Parathyroid adenoma (tissue), 2 donors: ENCODE results near the gene METTL8.

ENCODE experiments used
- H2AFZ ChIP-seq: fragments of 300-600 bp; sonication (generic); one replicate; pipeline ENCODE4 v1.7.0; 2017; ENCODE audit warnings: antibody characterized with exemption, mild to moderate bottlenecking
- H3K27ac ChIP-seq: fragments of 300-600 bp; sonication (generic); one replicate; pipeline ENCODE4 v1.7.0; 2017
- H3K27me3 ChIP-seq: fragments of 300-600 bp; sonication (generic); one replicate; pipeline ENCODE4 v1.7.0; 2017; ENCODE audit warnings: low read length; ENCODE audit not compliant: control insufficient read depth, insufficient read depth
- H3K36me3 ChIP-seq: fragments of 300-600 bp; sonication (generic); one replicate; pipeline ENCODE4 v1.7.0; 2017; ENCODE audit warnings: low read length; ENCODE audit not compliant: control insufficient read depth, insufficient read depth
- H3K4me1 ChIP-seq: fragments of 300-600 bp; sonication (generic); one replicate; pipeline ENCODE4 v1.7.0; 2017; ENCODE audit warnings: control low read depth
- H3K4me2 ChIP-seq: fragments of 300-600 bp; sonication (generic); one replicate; pipeline ENCODE4 v1.7.0; 2017; ENCODE audit warnings: low read length
- H3K4me3 ChIP-seq: fragments of 300-600 bp; sonication (generic); one replicate; pipeline ENCODE4 v1.7.0; 2017; ENCODE audit warnings: low read depth, low read length
- H3K79me2 ChIP-seq: fragments of 300-600 bp; sonication (generic); one replicate; pipeline ENCODE4 v1.7.0; 2017; ENCODE audit warnings: control low read depth
- H3K9ac ChIP-seq: fragments of 300-600 bp; sonication (generic); one replicate; pipeline ENCODE4 v1.7.0; 2017; ENCODE audit warnings: mild to moderate bottlenecking
- H3K9me3 ChIP-seq: fragments of 300-600 bp; sonication (generic); one replicate; pipeline ENCODE4 v1.7.0; 2017; ENCODE audit warnings: low read length; ENCODE audit not compliant: control insufficient read depth
- TF ChIP-seq, protein P1 (sequence below): fragments of 300-600 bp; sonication (generic); IDR thresholded peaks from one replicate; pipeline ENCODE4 v1.7.0; 2017; ENCODE audit warnings: antibody characterized with exemption, mild to moderate bottlenecking
- donor health status: primary hyperparathyroidism.

Gene METTL8

DNA sequence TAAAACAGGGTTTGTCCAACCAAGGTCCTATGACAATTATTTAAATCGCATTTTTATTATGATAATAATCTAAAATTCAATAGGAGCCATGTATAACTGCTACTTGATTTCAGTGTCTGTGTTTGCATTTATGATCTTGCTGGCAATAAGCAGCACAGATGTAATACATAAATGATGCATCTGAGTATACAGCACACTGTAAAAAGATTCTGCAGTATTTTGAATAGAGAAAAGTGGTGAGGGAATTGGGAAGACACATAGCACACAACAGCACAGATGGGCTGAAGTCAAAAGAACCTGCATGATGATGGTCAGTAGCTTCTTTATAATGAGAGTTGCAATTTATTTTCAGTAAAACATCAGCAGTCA, 26.1 kb downstream of the METTL8 start:
- H3K4me2 ChIP-seq: no peak overlapping the region
- no peak overlapping the region for H2AFZ ChIP-seq
- TF ChIP-seq, protein P1, sequence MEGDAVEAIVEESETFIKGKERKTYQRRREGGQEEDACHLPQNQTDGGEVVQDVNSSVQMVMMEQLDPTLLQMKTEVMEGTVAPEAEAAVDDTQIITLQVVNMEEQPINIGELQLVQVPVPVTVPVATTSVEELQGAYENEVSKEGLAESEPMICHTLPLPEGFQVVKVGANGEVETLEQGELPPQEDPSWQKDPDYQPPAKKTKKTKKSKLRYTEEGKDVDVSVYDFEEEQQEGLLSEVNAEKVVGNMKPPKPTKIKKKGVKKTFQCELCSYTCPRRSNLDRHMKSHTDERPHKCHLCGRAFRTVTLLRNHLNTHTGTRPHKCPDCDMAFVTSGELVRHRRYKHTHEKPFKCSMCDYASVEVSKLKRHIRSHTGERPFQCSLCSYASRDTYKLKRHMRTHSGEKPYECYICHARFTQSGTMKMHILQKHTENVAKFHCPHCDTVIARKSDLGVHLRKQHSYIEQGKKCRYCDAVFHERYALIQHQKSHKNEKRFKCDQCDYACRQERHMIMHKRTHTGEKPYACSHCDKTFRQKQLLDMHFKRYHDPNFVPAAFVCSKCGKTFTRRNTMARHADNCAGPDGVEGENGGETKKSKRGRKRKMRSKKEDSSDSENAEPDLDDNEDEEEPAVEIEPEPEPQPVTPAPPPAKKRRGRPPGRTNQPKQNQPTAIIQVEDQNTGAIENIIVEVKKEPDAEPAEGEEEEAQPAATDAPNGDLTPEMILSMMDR: no peak
- H3K4me3 ChIP-seq: no peak overlapping the region
- H3K27me3 ChIP-seq: no peaks in the 10 kb centered on the region
- H3K79me2 ChIP-seq: no peaks in the 10 kb centered on the region
- H3K36me3 ChIP-seq: no peaks in the 10 kb centered on the region
- H3K27ac ChIP-seq: no peak overlapping the region
- H3K4me1 ChIP-seq: peaks cover 8% of the 10 kb centered on the region
- no peak overlapping the region for H3K9ac ChIP-seq
- H3K9me3 ChIP-seq: no peaks in the 10 kb centered on the region

DNA sequence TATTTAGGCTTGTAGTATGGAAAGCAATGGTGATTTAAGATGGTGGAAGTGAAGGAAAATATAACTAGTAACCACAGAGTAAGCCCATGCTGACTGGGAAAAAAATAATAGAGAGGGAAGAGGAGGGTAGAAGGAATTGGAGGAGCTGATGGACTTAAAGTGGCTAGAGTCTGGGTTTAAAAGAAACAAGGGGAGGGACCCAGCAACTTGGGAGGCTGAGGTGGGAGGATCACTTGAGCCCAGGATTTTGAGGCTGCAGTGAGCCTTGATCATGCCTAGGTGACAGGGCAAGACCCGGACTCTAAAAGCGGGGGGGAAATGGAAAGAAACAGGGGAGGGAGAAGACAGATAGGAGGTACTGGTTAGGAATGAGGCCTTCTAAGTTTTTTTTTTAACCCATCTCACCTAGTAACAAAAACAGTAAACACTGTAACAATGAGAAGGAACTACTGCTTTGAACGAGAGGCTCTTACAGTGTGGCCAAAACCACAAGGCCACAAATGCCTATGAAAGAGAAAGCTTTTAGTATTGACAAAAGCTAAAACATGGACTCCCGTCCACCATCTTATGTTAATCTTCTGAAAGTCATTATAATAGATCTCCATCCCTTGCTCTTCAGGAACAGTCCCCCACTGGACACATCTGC, 26.6 kb downstream of the METTL8 start:
- Histone ChIP-seq H3K4me1 (peaks cover 8% of the 10 kb centered on the region), H3K27me3 (no peaks in the 10 kb centered on the region), H3K79me2 (no peaks in the 10 kb centered on the region), H3K36me3 (no peaks in the 10 kb centered on the region), H3K9me3 (no peaks in the 10 kb centered on the region), H3K9ac (no peak overlapping the region), H2AFZ (no peak overlapping the region), H3K4me2 (no peak overlapping the region), H3K27ac (no peak overlapping the region), H3K4me3 (no peak overlapping the region)
- TF ChIP-seq, protein P1: no peak

DNA sequence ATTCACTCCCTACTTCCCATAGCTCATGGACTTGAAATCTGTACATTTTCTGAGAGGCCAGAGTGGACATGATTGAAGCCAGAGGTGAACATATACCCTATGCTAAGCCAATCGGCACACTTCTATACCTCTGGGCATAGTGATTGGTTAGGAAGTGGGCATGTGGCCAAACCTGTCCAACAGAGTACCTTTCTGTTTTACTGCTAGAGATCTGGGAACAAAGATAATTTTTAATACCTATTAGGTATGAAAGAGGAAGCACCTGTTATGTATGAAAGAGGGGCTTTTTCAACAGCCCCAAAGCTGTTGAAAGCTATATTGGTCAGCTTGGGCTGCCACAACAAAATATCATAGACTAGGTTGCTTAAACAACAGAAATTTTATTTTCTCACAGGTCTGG, 27.7 kb downstream of the METTL8 start:
- H3K4me3 ChIP-seq: no peak overlapping the region
- no peaks in the 10 kb centered on the region for H3K9me3 ChIP-seq
- no peak overlapping the region for H3K27ac ChIP-seq
- H3K9ac ChIP-seq: no peak overlapping the region
- no peak overlapping the region for H3K4me2 ChIP-seq
- TF ChIP-seq, protein P1: no peak
- H3K27me3 ChIP-seq: no peaks in the 10 kb centered on the region
- H3K36me3 ChIP-seq: no peaks in the 10 kb centered on the region
- H2AFZ ChIP-seq: no peak overlapping the region
- no peaks in the 10 kb centered on the region for H3K79me2 ChIP-seq
- peaks cover 8% of the 10 kb centered on the region for H3K4me1 ChIP-seq

DNA sequence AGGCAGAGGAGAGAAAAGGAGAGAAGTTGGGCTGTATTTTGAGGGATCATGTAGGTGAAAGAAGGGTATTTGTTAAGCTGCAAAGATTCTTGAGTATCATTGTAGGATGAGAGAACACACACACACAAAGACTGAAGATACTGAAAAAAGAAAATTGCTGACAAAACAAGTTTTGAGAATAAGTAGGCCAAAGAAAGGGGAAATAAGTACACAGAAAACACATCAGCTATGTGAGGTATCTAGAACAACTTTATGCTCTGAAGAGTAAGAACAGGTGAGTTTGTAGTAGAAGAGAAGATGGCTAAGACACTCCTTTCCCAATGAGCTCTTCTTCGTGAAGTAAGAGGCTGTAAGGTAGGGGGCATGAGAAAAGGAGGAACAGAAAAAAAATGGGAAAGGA, 28.2 kb downstream of the METTL8 start:
- TF ChIP-seq, protein P1: no peak
- no peak overlapping the region for H2AFZ ChIP-seq
- no peak overlapping the region for H3K4me3 ChIP-seq
- no peak overlapping the region for H3K9ac ChIP-seq
- no peaks in the 10 kb centered on the region for H3K79me2 ChIP-seq
- H3K4me2 ChIP-seq: no peak overlapping the region
- H3K4me1 ChIP-seq: peaks cover 8% of the 10 kb centered on the region
- H3K36me3 ChIP-seq: no peaks in the 10 kb centered on the region
- no peaks in the 10 kb centered on the region for H3K27me3 ChIP-seq
- no peak overlapping the region for H3K27ac ChIP-seq
- H3K9me3 ChIP-seq: no peaks in the 10 kb centered on the region

DNA sequence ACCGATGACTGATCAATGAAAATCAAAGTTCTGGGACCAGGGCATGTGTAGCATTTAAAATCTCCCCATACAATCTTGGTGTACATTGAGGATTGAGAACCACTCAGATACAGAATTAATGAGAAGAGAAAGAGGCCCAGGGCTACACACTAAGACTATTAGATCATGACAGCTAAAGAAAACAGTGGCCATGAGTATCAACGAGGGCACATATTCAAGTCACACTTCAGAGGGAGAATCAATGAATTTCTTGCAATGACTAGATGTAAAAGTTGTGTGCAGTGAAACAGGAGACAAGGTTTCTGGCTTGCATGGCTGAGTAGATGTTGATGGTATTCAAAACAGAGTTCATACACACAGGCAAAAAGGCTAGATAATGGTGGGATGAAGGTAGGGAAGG, 29.1 kb downstream of the METTL8 start:
- Histone ChIP-seq H3K27ac (no peak overlapping the region), H3K9me3 (no peaks in the 10 kb centered on the region), H3K4me1 (peaks cover 5% of the 10 kb centered on the region), H3K4me2 (no peak overlapping the region), H3K36me3 (no peaks in the 10 kb centered on the region), H2AFZ (no peak overlapping the region), H3K9ac (no peak overlapping the region), H3K27me3 (no peaks in the 10 kb centered on the region), H3K4me3 (no peak overlapping the region), H3K79me2 (no peaks in the 10 kb centered on the region)
- TF ChIP-seq, protein P1: no peak
